ENCODE data around the gene MET. TPM values are rescaled to one million over a fixed set of nuclear protein-coding genes. Genes with fewer than 3 reads are reported as not detected.

MET gene
- total and polyA plus RNA-seq, 2 of the 8 experiments (the other 6 are each of a cell fraction or from before 2014, with no cell fraction given), result 3.5 to 12.9 TPM

DNA sequence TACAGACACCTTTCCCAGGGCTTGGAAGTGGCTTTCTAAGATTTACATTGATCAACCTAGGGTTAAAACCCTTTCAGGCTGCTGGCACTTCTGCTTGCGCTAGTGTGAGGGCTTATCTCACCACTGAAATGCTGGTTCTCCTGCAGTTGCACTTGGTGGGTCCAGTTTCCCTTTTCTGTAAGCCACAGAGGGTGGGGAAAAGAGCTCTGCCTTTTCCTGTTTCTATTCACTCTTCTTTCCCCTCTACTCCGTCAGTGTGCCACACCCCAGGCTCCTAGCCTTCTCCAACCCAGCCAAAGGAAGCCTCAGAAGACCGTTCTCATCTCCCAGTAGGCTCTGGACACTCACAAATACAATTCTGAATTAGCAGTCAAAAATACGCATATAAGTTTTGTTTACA lies 171.4 kb downstream of the MET start (continued):
- TF ChIP-seq CREB1 (IDR thresholded peaks at IDR 0.05) (no peak), ATF2 (IDR thresholded peaks at IDR 0.05; ENCODE audit: low read length) (no peak), TEAD4 (IDR thresholded peaks at IDR 0.05; ENCODE audit: low read depth, low read length) (no peak), KDM1A (IDR thresholded peaks at IDR 0.05; ENCODE audit: borderline replicate concordance, low read length) (no peak)

Other genes starting within 250 kb of the MET start
- 4.7 and 6.4 TPM in 2 replicates for gene CAV2, start 172.5 kb upstream of the MET start, total RNA-seq (2021; fragmentation: NEBNext Ultra II Directional; extraction: Animal tissue kit (Norgen Biotek cat#: 25700))
- 1.8 and 2.8 TPM in 2 replicates for gene CAV2, start 172.5 kb upstream of the MET start, polyA plus RNA-seq (2011; rRNA removed)
- 21.8 and 22.8 TPM in 2 replicates for gene CAV1, start 147.2 kb upstream of the MET start, total RNA-seq (2021; fragmentation: NEBNext Ultra II Directional; extraction: Animal tissue kit (Norgen Biotek cat#: 25700))
- gene CAV1, start 147.2 kb upstream of the MET start, polyA plus RNA-seq (2011; rRNA removed), result 16.3 and 19.2 TPM in 2 replicates
- 141 and 145 TPM in 2 replicates for gene CAPZA2, start 190.4 kb downstream of the MET start, total RNA-seq (2021; fragmentation: NEBNext Ultra II Directional; extraction: Animal tissue kit (Norgen Biotek cat#: 25700))
- 8.7 and 33.2 TPM in 2 replicates for gene CAPZA2, start 190.4 kb downstream of the MET start, polyA plus RNA-seq (2011; rRNA removed)